Coronary artery (tissue), 2 donors: ENCODE results near the gene RBPJL.

Source experiments
- DNase-seq: peaks from one replicate; pipeline ENCODE4 v3.0.0-alpha.2; 2017; ENCODE audit warnings: low spot score
- H3K27ac ChIP-seq, 2 donors: fragments of 200-600 bp; sonication (generic); one replicate each; pipeline ENCODE4 v1.5.1; 2016 to 2019
- H3K4me3 ChIP-seq: fragments of 200-600 bp; sonication (generic); 2 replicates; pipeline ENCODE4 v1.5.1; 2016; ENCODE audit warnings: mild to moderate bottlenecking, moderate library complexity
- TF ChIP-seq, protein P1 (sequence below): fragments of 200-600 bp; sonication (generic); IDR thresholded peaks from one replicate; pipeline ENCODE4 v1.5.1; 2019; ENCODE audit warnings: antibody characterized with exemption

The RBPJL gene

DNA sequence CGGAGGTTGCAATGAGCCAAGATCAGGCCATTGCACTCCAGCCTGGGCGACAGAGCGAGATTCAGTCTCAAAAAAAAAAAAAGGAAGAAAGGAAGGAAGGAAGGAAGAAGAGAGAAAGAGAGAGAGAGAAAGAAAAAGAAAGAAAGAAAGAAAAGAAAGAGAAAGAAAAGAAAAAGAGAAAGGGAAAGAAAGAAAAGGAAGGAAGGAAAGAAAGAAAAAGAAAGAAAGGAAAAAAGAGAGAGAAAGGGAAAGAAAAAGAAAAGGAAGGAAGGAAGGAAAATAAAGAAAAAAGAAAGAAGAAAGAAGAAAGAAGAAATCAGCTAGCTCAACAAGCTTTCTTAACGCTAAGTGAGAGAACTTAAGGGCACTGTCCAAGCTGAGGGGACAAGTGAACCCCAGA, 9.0 kb downstream of the RBPJL start:
- no peak for DNase-seq
- no peak overlapping the region for H3K4me3 ChIP-seq
- TF ChIP-seq, protein P1, sequence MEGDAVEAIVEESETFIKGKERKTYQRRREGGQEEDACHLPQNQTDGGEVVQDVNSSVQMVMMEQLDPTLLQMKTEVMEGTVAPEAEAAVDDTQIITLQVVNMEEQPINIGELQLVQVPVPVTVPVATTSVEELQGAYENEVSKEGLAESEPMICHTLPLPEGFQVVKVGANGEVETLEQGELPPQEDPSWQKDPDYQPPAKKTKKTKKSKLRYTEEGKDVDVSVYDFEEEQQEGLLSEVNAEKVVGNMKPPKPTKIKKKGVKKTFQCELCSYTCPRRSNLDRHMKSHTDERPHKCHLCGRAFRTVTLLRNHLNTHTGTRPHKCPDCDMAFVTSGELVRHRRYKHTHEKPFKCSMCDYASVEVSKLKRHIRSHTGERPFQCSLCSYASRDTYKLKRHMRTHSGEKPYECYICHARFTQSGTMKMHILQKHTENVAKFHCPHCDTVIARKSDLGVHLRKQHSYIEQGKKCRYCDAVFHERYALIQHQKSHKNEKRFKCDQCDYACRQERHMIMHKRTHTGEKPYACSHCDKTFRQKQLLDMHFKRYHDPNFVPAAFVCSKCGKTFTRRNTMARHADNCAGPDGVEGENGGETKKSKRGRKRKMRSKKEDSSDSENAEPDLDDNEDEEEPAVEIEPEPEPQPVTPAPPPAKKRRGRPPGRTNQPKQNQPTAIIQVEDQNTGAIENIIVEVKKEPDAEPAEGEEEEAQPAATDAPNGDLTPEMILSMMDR = no peak
- no peak overlapping the region for H3K27ac ChIP-seq

DNA sequence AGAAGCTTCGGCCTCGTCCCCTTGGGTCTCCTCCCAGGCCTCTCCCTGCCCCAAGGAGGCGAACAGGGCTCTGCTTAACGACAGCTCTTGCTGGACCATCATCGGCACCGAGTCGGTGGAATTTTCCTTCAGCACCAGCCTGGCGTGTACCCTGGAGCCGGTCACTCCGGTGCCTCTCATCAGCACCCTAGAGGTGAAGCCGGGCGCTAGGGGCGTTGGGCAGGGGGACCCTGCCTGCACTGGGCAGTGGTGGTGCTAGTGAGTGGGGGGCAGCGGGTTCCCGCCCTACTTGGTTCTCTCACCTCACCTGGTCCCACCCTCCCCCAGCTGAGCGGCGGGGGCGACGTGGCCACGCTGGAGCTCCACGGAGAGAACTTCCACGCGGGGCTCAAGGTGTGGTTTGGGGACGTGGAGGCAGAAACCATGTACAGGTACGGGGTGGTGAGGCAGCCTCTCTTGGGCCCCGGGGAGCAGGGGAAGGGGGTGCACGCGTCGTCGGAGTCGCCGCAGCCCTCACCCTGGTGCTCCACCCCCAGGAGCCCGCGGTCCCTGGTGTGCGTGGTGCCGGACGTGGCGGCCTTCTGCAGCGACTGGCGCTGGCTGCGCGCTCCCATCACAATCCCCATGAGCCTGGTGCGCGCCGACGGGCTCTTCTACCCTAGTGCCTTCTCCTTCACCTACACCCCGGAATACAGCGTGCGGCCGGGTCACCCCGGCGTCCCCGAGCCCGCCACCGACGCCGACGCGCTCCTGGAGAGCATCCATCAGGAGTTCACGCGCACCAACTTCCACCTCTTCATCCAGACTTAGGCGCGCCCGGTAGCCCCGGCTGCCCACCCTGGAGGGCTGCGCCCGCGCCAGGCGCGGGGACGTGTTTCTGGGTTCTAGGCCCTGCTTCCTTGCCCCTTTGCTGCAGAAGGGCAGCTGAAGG, 9.8 kb downstream of the RBPJL start:
- Histone ChIP-seq H3K27ac (no peak overlapping the region), H3K4me3 (no peak overlapping the region)

DNA sequence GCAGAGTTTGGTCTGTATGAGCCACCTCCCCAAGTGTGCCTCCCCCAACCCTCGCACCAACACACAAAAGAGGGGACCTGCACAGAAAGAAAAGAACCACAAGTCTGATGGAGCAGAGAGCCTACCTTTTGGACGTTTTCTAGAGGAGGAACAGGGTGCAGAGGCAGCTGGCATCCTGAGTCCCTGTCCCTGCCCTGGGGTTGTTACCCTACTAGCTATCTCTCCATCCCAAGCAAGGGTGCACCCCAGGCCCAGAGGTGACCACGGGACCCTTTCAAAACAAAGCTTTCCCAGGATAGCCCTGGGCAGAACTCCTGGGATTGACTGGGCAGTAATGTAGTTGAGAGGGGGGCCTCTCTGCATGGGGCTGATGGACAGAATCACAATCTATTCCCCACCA, 11.2 kb downstream of the RBPJL start:
- TF ChIP-seq, protein P1 = no peak
- DNase-seq = no peak
- H3K4me3 ChIP-seq = no peak overlapping the region
- no peak overlapping the region for H3K27ac ChIP-seq

More for the DNA sequence above, 9.8 kb downstream of the RBPJL start:
- TF ChIP-seq, protein P1 = no peak
- no peak for DNase-seq

DNA sequence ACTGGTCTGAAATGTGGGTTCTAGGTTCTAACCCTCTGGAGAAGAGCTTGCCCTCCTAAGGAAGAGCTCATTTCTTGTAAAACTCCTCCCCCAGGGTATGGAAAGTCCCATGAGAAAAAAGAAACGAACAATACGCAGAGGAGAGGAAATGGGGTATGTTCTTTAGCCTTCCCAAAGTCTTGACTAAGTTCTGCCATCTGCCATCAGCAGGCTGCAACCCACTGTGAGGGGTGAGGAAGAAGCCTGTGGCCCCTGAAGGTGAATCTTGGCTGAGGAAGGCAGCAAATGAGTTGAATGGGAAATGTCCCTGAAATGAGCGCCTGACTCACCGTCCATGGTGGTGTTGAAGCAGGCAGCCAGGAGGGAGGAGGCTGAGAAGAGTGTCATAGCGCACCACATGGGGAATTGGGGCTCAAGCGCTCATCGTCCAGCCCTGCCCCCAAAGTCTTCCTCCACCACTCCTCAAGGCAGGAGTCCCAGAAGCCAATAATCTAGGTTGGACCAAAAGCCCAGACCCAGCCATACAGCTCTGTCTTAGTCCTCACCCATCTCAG, 11.8 kb downstream of the RBPJL start:
- TF ChIP-seq, protein P1 = no peak
- H3K4me3 ChIP-seq = no peak overlapping the region
- DNase-seq = no peak
- H3K27ac ChIP-seq = no peak overlapping the region

DNA sequence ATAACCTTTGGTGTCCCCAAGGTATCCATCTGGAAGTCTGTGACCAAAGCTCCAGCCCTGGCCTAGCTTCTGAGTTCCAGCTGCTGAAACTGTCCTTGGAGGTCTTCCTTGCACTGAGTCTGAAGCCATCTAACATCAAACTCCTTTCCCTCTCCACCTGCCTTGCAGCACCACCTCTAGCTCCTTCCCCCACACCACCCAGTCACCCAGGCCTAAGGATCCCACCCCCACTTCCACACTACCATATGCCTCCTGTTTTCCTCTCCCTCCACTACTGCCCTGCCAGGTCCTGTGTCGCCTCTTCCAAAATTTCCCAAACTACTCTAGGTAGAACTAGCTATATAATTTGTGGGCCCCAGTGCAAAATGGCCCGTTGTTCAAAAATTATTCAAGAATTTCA, 12.3 kb downstream of the RBPJL start:
- H3K27ac ChIP-seq = no peak overlapping the region

DNA sequence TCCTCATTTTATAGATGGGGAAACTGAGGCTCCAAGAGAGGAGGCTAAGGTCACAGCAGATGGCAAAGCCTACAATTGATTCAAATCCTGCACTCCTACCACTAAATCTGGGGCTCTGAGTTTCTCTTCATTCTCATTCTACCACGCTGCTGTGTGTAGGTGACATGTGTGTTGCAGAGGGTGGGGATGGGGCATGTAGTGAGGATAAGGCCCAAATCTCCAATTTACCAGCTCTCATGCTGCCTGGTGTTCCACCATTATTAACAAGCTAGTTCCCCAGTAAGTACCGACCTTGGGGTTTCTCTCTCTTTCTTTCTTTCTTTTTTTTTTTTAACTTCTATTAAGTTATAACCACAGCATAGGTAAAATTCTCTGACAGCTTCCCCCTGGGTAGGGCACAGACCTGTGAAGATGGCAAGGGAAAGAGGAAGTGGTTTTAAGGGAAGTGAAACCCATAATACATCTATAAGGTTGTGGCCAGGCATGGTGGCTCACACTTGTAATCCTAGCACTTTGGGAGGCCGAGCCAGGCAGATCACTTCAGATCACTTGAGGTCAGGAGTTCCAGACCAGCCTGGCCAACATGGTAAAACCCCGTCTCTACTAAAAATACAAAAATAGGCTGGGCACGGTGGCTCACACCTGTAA, 14.4 kb downstream of the RBPJL start:
- H3K4me3 ChIP-seq = no peak overlapping the region
- no peak overlapping the region for H3K27ac ChIP-seq
- TF ChIP-seq, protein P1 = no peak
- DNase-seq = no peak

More for the DNA sequence above, 12.3 kb downstream of the RBPJL start:
- DNase-seq = no peak
- no peak overlapping the region for H3K4me3 ChIP-seq
- TF ChIP-seq, protein P1 = no peak
